Skeletal muscle tissue (tissue), 4 donors: ENCODE data around the gene SYNE1. TPM values are rescaled to one million over a fixed set of nuclear protein-coding genes. Genes with fewer than 3 reads are reported as not detected.

ENCODE experiments used
- H3K27ac ChIP-seq: one replicate; pipeline ENCODE4 v1.7.0; 2013; ENCODE audit warnings: mild to moderate bottlenecking, low read depth, low read length, inconsistent platforms
- H3K27me3 ChIP-seq, 3 donors: one replicate each; pipeline ENCODE4 v1.7.0; 2013; ENCODE audit warnings: low read length in 3 of 3; ENCODE audit not compliant: control insufficient read depth in 3 of 3, insufficient read depth in 3 of 3
- H3K36me3 ChIP-seq, 3 donors: one replicate each; pipeline ENCODE4 v1.7.0; 2013; ENCODE audit warnings: low read length in 3 of 3; ENCODE audit not compliant: control insufficient read depth in 3 of 3, insufficient read depth in 3 of 3
- H3K4me1 ChIP-seq, 3 donors: one replicate each; pipeline ENCODE4 v1.7.0; 2013; ENCODE audit warnings: low read length in 3 of 3, mild to moderate bottlenecking in 3 of 3; ENCODE audit not compliant: control insufficient read depth in 3 of 3, insufficient read depth in 3 of 3
- H3K4me3 ChIP-seq, 3 donors: one replicate each; pipeline ENCODE4 v1.7.0; 2013; ENCODE audit warnings: low read length in 3 of 3
- H3K9ac ChIP-seq, 3 donors: one replicate each; pipeline ENCODE4 v1.7.0; 2013; ENCODE audit warnings: low read length in 3 of 3, mild to moderate bottlenecking in 3 of 3, moderate library complexity in 2 of 3, low read depth in 1 of 3
- H3K9me3 ChIP-seq, 3 donors: one replicate each; pipeline ENCODE4 v1.7.0; 2013; ENCODE audit warnings: low read length in 3 of 3; ENCODE audit not compliant: control insufficient read depth in 3 of 3
- total RNA-seq: library from RNA; depleted of rRNA; stranded (reverse); fragments of >200 nt; gene quantifications from one replicate; pipeline ENCODE4 v1.2.3, GENCODE V29; 2014
- donor health status: Osteomylitis.

Gene SYNE1
- total RNA-seq, 1 donor from 2014 or later: 195 TPM

GRCh38 chr6:152246554-152247337, 390.4 kb downstream of the SYNE1 start:
- Histone ChIP-seq H3K4me1 (peaks cover 19 to 30% (median 26%) of the 10 kb centered on the region in 3 donors), H3K9ac (no peak overlapping the region), H3K36me3 (peaks cover 4 to 21% (median 8%) of the 10 kb centered on the region in 3 donors), H3K27ac (peak overlapping the region; percentile 61), H3K27me3 (no peaks in the 10 kb centered on the region), H3K9me3 (no peaks in the 10 kb centered on the region), H3K4me3 (peak overlapping the region in 2 of 3 donors; percentile 37 to 50)

- Histone ChIP-seq H3K9ac (no peak overlapping the region), H3K27ac (peak overlapping the region; percentile 61), H3K27me3 (no peaks in the 10 kb centered on the region), H3K9me3 (no peaks in the 10 kb centered on the region), H3K4me3 (no peak overlapping the region), H3K4me1 (peaks cover 19 to 30% (median 26%) of the 10 kb centered on the region in 3 donors), H3K36me3 (peaks cover 10 to 35% (median 19%) of the 10 kb centered on the region in 3 donors)
Measured at GRCh38 chr6:152244998-152245630, 392.0 kb downstream of the SYNE1 start.

- H3K27me3 ChIP-seq: no peaks in the 10 kb centered on the region
- no peaks in the 10 kb centered on the region for H3K9me3 ChIP-seq
- no peak overlapping the region for H3K4me3 ChIP-seq
- H3K27ac ChIP-seq: no peak overlapping the region
- H3K4me1 ChIP-seq: peaks cover 12 to 13% (median 13%) of the 10 kb centered on the region in 3 donors
- peaks cover 18 to 60% (median 42%) of the 10 kb centered on the region in 3 donors for H3K36me3 ChIP-seq
- no peak overlapping the region for H3K9ac ChIP-seq
Measured at GRCh38 chr6:152241013-152241766, 396.0 kb downstream of the SYNE1 start.

- Histone ChIP-seq H3K9me3 (no peaks in the 10 kb centered on the region), H3K36me3 (peaks cover 18 to 65% (median 46%) of the 10 kb centered on the region in 3 donors), H3K4me1 (peaks cover 5 to 8% (median 6%) of the 10 kb centered on the region in 3 donors), H3K9ac (no peak overlapping the region), H3K27ac (no peak overlapping the region), H3K27me3 (no peaks in the 10 kb centered on the region), H3K4me3 (no peak overlapping the region)
Measured at GRCh38 chr6:152240436-152240835, 396.7 kb downstream of the SYNE1 start.

GRCh38 chr6:152236370-152237097, 400.6 kb downstream of the SYNE1 start:
- Histone ChIP-seq H3K4me3 (no peak overlapping the region), H3K9me3 (no peaks in the 10 kb centered on the region), H3K9ac (no peak overlapping the region), H3K36me3 (peaks cover 17 to 73% (median 55%) of the 10 kb centered on the region in 3 donors), H3K27ac (no peak overlapping the region), H3K27me3 (no peaks in the 10 kb centered on the region), H3K4me1 (no peaks in the 10 kb centered on the region)

- H3K36me3 ChIP-seq: peaks cover 14 to 60% (median 47%) of the 10 kb centered on the region in 3 donors
- no peaks in the 10 kb centered on the region for H3K27me3 ChIP-seq
- no peak overlapping the region for H3K27ac ChIP-seq
- no peaks in the 10 kb centered on the region for H3K4me1 ChIP-seq
- no peak overlapping the region for H3K9ac ChIP-seq
- H3K9me3 ChIP-seq: no peaks in the 10 kb centered on the region
- peak overlapping the region in 1 of 3 donors; percentile 46 for H3K4me3 ChIP-seq
Measured at GRCh38 chr6:152233547-152234320, 403.4 kb downstream of the SYNE1 start.

GRCh38 chr6:152232501-152233151, 404.5 kb downstream of the SYNE1 start:
- H3K4me1 ChIP-seq: no peaks in the 10 kb centered on the region
- no peak overlapping the region for H3K27ac ChIP-seq
- H3K36me3 ChIP-seq: peaks cover 14 to 49% (median 41%) of the 10 kb centered on the region in 3 donors

GRCh38 chr6:152229330-152229729, 407.8 kb downstream of the SYNE1 start:
- H3K4me1 ChIP-seq: no peaks in the 10 kb centered on the region
- no peaks in the 10 kb centered on the region for H3K27me3 ChIP-seq
- H3K36me3 ChIP-seq: peaks cover 17 to 31% (median 30%) of the 10 kb centered on the region in 3 donors
- H3K9ac ChIP-seq: no peak overlapping the region
- H3K27ac ChIP-seq: no peak overlapping the region
- H3K9me3 ChIP-seq: no peaks in the 10 kb centered on the region
- H3K4me3 ChIP-seq: no peak overlapping the region

More at GRCh38 chr6:152232501-152233151, 404.5 kb downstream of the SYNE1 start:
- Histone ChIP-seq H3K27me3 (no peaks in the 10 kb centered on the region), H3K9ac (no peak overlapping the region), H3K9me3 (no peaks in the 10 kb centered on the region), H3K4me3 (no peak overlapping the region)
